Kidney (tissue), 14 donors: ENCODE results near the gene PIBF1. TPM values are rescaled to one million over a fixed set of nuclear protein-coding genes. Genes with fewer than 3 reads are reported as not detected.

Source experiments
- DNase-seq, 5 donors: peaks; one replicate each; pipeline ENCODE4 v3.0.0-alpha.2; 2013 to 2020
- FAIRE-seq: peaks from 2 replicates; lab custom pipeline; 2012; peaks lifted over from hg19 to GRCh38; lab: Jason Lieb, UNC
- H3K27ac ChIP-seq, 2 donors: one replicate each; pipeline ENCODE4 v1.7.0; 2013; ENCODE audit warnings: low read depth in 2 of 2, low read length in 2 of 2, inconsistent platforms in 1 of 2
- H3K27me3 ChIP-seq: one replicate; pipeline ENCODE4 v1.7.1; 2013; ENCODE audit warnings: low read length, inconsistent platforms; ENCODE audit not compliant: control insufficient read depth, insufficient read depth
- H3K36me3 ChIP-seq, 3 donors: one replicate each; pipeline versions ENCODE4 v1.7.0 to v1.7.1; 2013; ENCODE audit warnings: low read length in 3 of 3, control low read depth in 1 of 3, inconsistent platforms in 1 of 3; ENCODE audit not compliant: insufficient read depth in 3 of 3, control insufficient read depth in 2 of 3
- H3K4me1 ChIP-seq, 3 donors: one replicate each; pipeline versions ENCODE4 v1.7.0 to v1.7.1; 2013; ENCODE audit warnings: low read length in 3 of 3, inconsistent platforms in 1 of 3, low read depth in 1 of 3; ENCODE audit not compliant: control insufficient read depth in 2 of 3, insufficient read depth in 2 of 3
- H3K4me3 ChIP-seq, 3 donors: one replicate each; pipeline versions ENCODE4 v1.7.0 to v1.8.1; 2013; ENCODE audit warnings: low read length in 3 of 3, control low read depth in 1 of 3, inconsistent platforms in 1 of 3
- H3K9ac ChIP-seq, 3 donors: one replicate each; pipeline versions ENCODE4 v1.7.0 to v1.7.1; 2013; ENCODE audit warnings: low read length in 3 of 3, control low read depth in 1 of 3, inconsistent platforms in 1 of 3
- H3K9me3 ChIP-seq, 3 donors: one replicate each; pipeline versions ENCODE4 v1.7.0 to v1.7.1; 2013; ENCODE audit warnings: low read length in 3 of 3, control low read depth in 1 of 3, inconsistent platforms in 1 of 3; ENCODE audit not compliant: control insufficient read depth in 2 of 3, insufficient read depth in 1 of 3
- intact Hi-C: fragments of 100-400 bp; cut with DNase I; formaldehyde crosslinking; loops from one replicate; pipeline ENCODE4 v1.11.1; 2022
- polyA plus RNA-seq: library from polyadenylated mRNA; stranded (reverse); fragments of 350-450 nt; fragmentation: Illumina TruSeq; extraction: RNeasy Lipid Tissue Mini Kit (QIAGEN cat#74804); gene quantifications from one replicate; pipeline ENCODE4 v1.2.3, GENCODE V29; 2014; ENCODE audit warnings: low read depth, low replicate concordance; ENCODE audit not compliant: insufficient read depth
- total RNA-seq: library from RNA; stranded (reverse); fragmentation: NEBNext Ultra II Directional; extraction: Animal tissue kit (Norgen Biotek cat#: 25700); gene quantifications from one replicate; pipeline ENCODE4 v1.2.1, GENCODE V29; 2021
- TF ChIP-seq, protein P1 (sequence below): IDR thresholded peaks from 3 replicates; pipeline ENCODE4 v1.5.1; 2012; ENCODE audit warnings: mild to moderate bottlenecking, moderate library complexity, borderline replicate concordance; ENCODE audit not compliant: insufficient read depth; ENCODE audit errors: extremely low read depth
- donor health status: control.
- donor health status: control.
- donor health status: control.
- donor health status: control.
- donor health status: control.
- donor health status: DM: yes; HTN: yes; CAD: no.
- donor health status: Normal renal cell carcinoma (clear cell type).

PIBF1 gene
- total and polyA plus RNA-seq, 2 donors from 2014 or later = 17.6 to 30.5 TPM

DNA sequence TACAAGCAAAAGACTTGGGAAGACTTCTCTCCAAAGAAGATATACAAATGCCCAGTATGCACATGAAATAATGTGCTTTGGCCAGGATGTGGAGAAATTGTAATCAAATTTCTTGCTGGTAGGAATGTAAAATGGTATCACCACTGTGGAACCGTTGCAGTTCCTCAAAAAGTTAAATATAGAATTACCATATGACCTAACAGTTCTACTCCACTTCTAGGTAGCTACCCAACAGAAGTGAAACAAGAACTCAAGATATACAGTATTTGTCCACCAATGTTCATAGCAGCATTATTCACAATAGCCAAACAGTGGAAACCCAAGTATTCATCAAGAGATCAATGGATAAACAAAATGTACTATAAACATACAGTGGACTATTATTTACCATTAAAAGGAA lies 181.8 kb downstream of the PIBF1 start:
- H3K4me1 ChIP-seq = no peaks in the 10 kb centered on the region
- no peaks in the 10 kb centered on the region for H3K36me3 ChIP-seq
- H3K27ac ChIP-seq = no peak overlapping the region
- intact Hi-C loops = no loop called here
- no peak overlapping the region for H3K9ac ChIP-seq
- H3K4me3 ChIP-seq = no peak overlapping the region
- FAIRE-seq (no peak), DNase-seq (no peak)
- H3K27me3 ChIP-seq = no peaks in the 10 kb centered on the region
- TF ChIP-seq, protein P1, sequence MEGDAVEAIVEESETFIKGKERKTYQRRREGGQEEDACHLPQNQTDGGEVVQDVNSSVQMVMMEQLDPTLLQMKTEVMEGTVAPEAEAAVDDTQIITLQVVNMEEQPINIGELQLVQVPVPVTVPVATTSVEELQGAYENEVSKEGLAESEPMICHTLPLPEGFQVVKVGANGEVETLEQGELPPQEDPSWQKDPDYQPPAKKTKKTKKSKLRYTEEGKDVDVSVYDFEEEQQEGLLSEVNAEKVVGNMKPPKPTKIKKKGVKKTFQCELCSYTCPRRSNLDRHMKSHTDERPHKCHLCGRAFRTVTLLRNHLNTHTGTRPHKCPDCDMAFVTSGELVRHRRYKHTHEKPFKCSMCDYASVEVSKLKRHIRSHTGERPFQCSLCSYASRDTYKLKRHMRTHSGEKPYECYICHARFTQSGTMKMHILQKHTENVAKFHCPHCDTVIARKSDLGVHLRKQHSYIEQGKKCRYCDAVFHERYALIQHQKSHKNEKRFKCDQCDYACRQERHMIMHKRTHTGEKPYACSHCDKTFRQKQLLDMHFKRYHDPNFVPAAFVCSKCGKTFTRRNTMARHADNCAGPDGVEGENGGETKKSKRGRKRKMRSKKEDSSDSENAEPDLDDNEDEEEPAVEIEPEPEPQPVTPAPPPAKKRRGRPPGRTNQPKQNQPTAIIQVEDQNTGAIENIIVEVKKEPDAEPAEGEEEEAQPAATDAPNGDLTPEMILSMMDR = no peak
- no peaks in the 10 kb centered on the region for H3K9me3 ChIP-seq

DNA sequence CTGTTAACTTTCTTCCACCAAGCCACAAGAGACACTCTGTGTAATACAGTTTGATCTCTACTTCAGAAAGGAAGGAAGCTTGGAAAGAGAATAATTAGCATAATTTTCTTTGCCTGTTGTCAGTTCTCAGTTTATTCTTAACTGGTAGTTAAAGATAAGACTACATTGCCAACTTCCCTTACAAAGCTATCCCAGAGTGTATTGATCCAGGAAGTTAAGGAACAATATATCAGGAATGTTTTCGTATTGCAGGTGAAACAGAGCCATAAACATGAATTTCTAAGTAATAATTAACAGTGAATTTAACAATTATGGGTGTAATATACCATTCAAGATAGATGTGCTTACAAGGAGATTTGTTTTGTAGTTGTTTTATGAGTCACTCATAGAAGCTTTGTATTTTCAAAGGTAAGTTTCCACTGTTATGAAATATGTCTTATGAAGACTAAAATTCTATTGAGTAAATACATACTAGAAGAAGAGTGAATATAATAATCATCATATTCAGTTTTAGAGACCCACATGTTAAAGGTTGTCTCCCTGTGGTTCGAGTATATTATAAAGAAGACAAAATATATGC lies 188.5 kb downstream of the PIBF1 start:
- FAIRE-seq (no peak), DNase-seq (no peak)
- H3K4me1 ChIP-seq = no peaks in the 10 kb centered on the region
- intact Hi-C loops = no loop called here
- H3K4me3 ChIP-seq = no peak overlapping the region
- peaks cover 0 to 3% (median 2%) of the 10 kb centered on the region in 3 donors for H3K36me3 ChIP-seq
- no peaks in the 10 kb centered on the region for H3K27me3 ChIP-seq
- H3K9ac ChIP-seq = no peak overlapping the region
- no peaks in the 10 kb centered on the region for H3K9me3 ChIP-seq
- TF ChIP-seq, protein P1 = no peak
- H3K27ac ChIP-seq = no peak overlapping the region

DNA sequence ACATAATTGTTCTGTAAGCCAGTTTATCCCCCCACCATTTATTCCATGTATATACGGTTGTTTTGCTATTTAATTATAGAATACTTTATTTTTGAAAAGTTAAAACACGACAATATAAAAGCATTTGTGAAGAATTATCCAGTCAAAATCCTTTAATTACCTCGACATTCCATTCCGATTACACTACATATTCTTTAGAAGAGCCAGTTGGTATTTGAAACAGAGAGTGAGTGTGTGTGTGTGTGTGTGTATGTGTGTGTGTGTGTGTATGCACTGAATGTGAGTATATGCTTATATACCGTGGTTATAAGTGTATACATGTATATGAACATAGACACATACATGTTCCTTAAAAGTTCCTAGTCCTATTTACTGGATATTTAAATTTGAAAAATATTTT lies 189.0 kb downstream of the PIBF1 start:
- H3K27ac ChIP-seq = no peak overlapping the region
- H3K9ac ChIP-seq = no peak overlapping the region
- no peaks in the 10 kb centered on the region for H3K27me3 ChIP-seq
- no peaks in the 10 kb centered on the region for H3K4me1 ChIP-seq
- TF ChIP-seq, protein P1 = no peak
- no peaks in the 10 kb centered on the region for H3K9me3 ChIP-seq
- no peak overlapping the region for H3K4me3 ChIP-seq
- DNase-seq = no peak
- FAIRE-seq = no peak
- H3K36me3 ChIP-seq = peaks cover 0 to 6% (median 2%) of the 10 kb centered on the region in 3 donors
- intact Hi-C loops = no loop called here

DNA sequence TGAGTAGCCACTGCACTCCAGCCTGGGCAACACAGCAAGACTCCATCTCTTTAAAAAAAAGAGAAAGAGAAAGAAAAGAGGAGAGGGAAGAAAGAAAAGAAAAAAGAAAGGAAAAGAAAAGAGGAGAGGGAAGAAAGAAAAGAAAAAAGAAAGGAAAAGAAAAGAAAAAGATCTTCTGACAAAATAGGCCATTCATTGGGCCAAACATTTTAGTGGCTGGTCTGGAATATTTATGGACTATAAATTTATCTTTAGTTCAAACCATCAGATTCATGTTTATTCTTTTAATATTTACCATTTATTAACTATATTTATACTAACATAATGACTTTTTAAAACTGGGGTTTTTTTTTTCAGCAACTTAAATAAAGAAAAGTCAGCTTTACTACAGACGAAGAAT lies 191.3 kb downstream of the PIBF1 start:
- H3K9ac ChIP-seq = no peak overlapping the region
- H3K9me3 ChIP-seq = no peaks in the 10 kb centered on the region
- H3K36me3 ChIP-seq = peaks cover 0 to 6% (median 2%) of the 10 kb centered on the region in 3 donors
- no peaks in the 10 kb centered on the region for H3K27me3 ChIP-seq
- FAIRE-seq = no peak
- H3K27ac ChIP-seq = no peak overlapping the region
- no peaks in the 10 kb centered on the region for H3K4me1 ChIP-seq
- H3K4me3 ChIP-seq = no peak overlapping the region
- TF ChIP-seq, protein P1 = no peak
- intact Hi-C loops = no loop called here
- no peak for DNase-seq
